Measurements from ENCODE around the gene MMS19. TPM values are rescaled to one million over a fixed set of nuclear protein-coding genes. Genes with fewer than 3 reads are reported as not detected.
"Not testable (repeated sequence)": the region's sequence is repeated elsewhere in the genome, so short reads cannot be mapped to it uniquely, and the experiment has no call there.

MMS19 gene
- total RNA-seq, 2 experiments from 2014 or later = 98.0 to 100 TPM

GRCh38 chr10:97531401-97531986 lies 33.3 kb upstream of the MMS19 start:
- CTCF ChIA-PET = no interaction called here
- POLR2A ChIA-PET = no interaction called here

GRCh38 chr10:97529685-97530465 lies 31.7 kb upstream of the MMS19 start:
- ChIA-PET POLR2A (no interaction called here), CTCF (no interaction called here)

- CTCF ChIA-PET, POLR2A ChIA-PET: not testable (repeated sequence)
Measured at GRCh38 chr10:97528876-97529275, 30.7 kb upstream of the MMS19 start.

GRCh38 chr10:97525683-97526110 lies 27.5 kb upstream of the MMS19 start:
- ChIA-PET CTCF (interaction anchor here (1.6 kb wide), 1 partner anchor 46 kb away, joined by 6 read pairs; the partner anchor contains the start of gene ANKRD2), POLR2A (no interaction called here)

GRCh38 chr10:97525086-97525485 lies 26.9 kb upstream of the MMS19 start:
- ChIA-PET POLR2A (no interaction called here), CTCF (no interaction called here)

GRCh38 chr10:97522937-97523336 lies 24.7 kb upstream of the MMS19 start:
- POLR2A ChIA-PET = no interaction called here
- CTCF ChIA-PET = interaction anchor here (2.2 kb wide), 1 partner anchor 12 kb away, joined by 7 read pairs; no protein-coding TSS in a partner anchor

- ChIA-PET CTCF (interaction anchor here (2.2 kb wide), 1 partner anchor 13 kb away, joined by 7 read pairs; no protein-coding TSS in a partner anchor), POLR2A (no interaction called here)
Measured at GRCh38 chr10:97522071-97522470, 23.8 kb upstream of the MMS19 start.

- POLR2A ChIA-PET = no interaction called here
- CTCF ChIA-PET = interaction anchor here (0.6 to 2.2 kb wide), 2 partner anchors 14 to 196 kb away, joined by 3 to 7 read pairs; no protein-coding TSS in a partner anchor
Measured at GRCh38 chr10:97520978-97521761, 22.9 kb upstream of the MMS19 start.

GRCh38 chr10:97520520-97520919 lies 22.3 kb upstream of the MMS19 start:
- CTCF ChIA-PET = interaction anchor here (0.6 kb wide), 1 partner anchor 196 kb away, joined by 3 read pairs; no protein-coding TSS in a partner anchor

GRCh38 chr10:97519342-97519741 lies 21.1 kb upstream of the MMS19 start:
- POLR2A ChIA-PET = no interaction called here
- CTCF ChIA-PET = no interaction called here

More at GRCh38 chr10:97520520-97520919, 22.3 kb upstream of the MMS19 start:
- POLR2A ChIA-PET = no interaction called here

GRCh38 chr10:97518301-97519043 lies 20.2 kb upstream of the MMS19 start:
- CTCF ChIA-PET = no interaction called here
- POLR2A ChIA-PET = no interaction called here

GRCh38 chr10:97517778-97518300 lies 19.6 kb upstream of the MMS19 start:
- CTCF ChIA-PET = no interaction called here
- POLR2A ChIA-PET = no interaction called here

- ChIA-PET POLR2A (no interaction called here), CTCF (no interaction called here)
Measured at GRCh38 chr10:97517096-97517750, 19.0 kb upstream of the MMS19 start.

- ChIA-PET CTCF (interaction anchor here (0.6 to 1.1 kb wide), 3 partner anchors 18 to 137 kb away, joined by 3 to 5 read pairs (median 4); no protein-coding TSS in a partner anchor), POLR2A (no interaction called here)
Measured at GRCh38 chr10:97515271-97515978, 17.2 kb upstream of the MMS19 start.

GRCh38 chr10:97514344-97514743 lies 16.1 kb upstream of the MMS19 start:
- CTCF ChIA-PET = interaction anchor here (0.9 kb wide), 1 partner anchor 36 kb away, joined by 5 read pairs; no protein-coding TSS in a partner anchor
- POLR2A ChIA-PET = no interaction called here

- POLR2A ChIA-PET = no interaction called here
- CTCF ChIA-PET = no interaction called here
Measured at GRCh38 chr10:97512993-97513392, 14.8 kb upstream of the MMS19 start.

GRCh38 chr10:97511711-97512440 lies 13.7 kb upstream of the MMS19 start:
- POLR2A ChIA-PET = no interaction called here
- CTCF ChIA-PET = no interaction called here

GRCh38 chr10:97510686-97511085 lies 12.5 kb upstream of the MMS19 start:
- ChIA-PET CTCF (no interaction called here), POLR2A (no interaction called here)
